Gastrocnemius medialis (tissue), 4 donors: ENCODE data around the gene CSRNP3. TPM values are rescaled to one million over a fixed set of nuclear protein-coding genes. Genes with fewer than 3 reads are reported as not detected.

Source experiments
- ATAC-seq, 2 donors: fragments of 150-250 bp; one replicate each; pipeline ENCODE4 v1.9.1; 2016
- DNase-seq, 2 donors: peaks; one replicate each; pipeline ENCODE4 v3.0.0-alpha.2; 2019
- H3K27ac ChIP-seq, 4 donors: fragments of 200-600 bp; sonication (generic); 1 replicate in 1 of 4; 2 replicates in 3 of 4; pipeline ENCODE4 v1.5.1; 2016 to 2018; ENCODE audit warnings: mild to moderate bottlenecking in 2 of 4, moderate library complexity in 1 of 4
- H3K27me3 ChIP-seq, 3 donors: fragments of 200-600 bp; sonication (generic) in 2 of 3; 1 replicate in 1 of 3; 2 replicates in 2 of 3; pipeline versions ENCODE4 v1.5.1 to v1.6.0; 2016 to 2019; ENCODE audit warnings: mild to moderate bottlenecking in 1 of 3, moderate library complexity in 1 of 3
- H3K36me3 ChIP-seq, 2 donors: fragments of 200-600 bp; sonication (generic) in 1 of 2; one replicate each; pipeline ENCODE4 v1.5.1; 2017 to 2018
- H3K4me1 ChIP-seq, 2 donors: fragments of 200-600 bp; sonication (generic) in 1 of 2; one replicate each; pipeline ENCODE4 v1.5.1; 2016 to 2017; ENCODE audit warnings: mild to moderate bottlenecking in 2 of 2
- H3K4me3 ChIP-seq, 4 donors: fragments of 200-600 bp; sonication (generic) in 3 of 4; 1 replicate in 1 of 4; 2 replicates in 3 of 4; pipeline ENCODE4 v1.5.1; 2016 to 2019; ENCODE audit warnings: mild to moderate bottlenecking in 2 of 4
- H3K9me3 ChIP-seq, 3 donors: fragments of 200-600 bp; sonication (generic) in 2 of 3; 1 replicate in 1 of 3; 2 replicates in 2 of 3; pipeline ENCODE4 v1.5.1; 2016 to 2019
- POLR2A ChIP-seq, 2 donors: fragments of 450-650 bp; IDR thresholded peaks; one replicate each; pipeline ENCODE4 v1.6.1; 2017; ENCODE audit warnings: antibody characterized with exemption in 2 of 2, mild to moderate bottlenecking in 2 of 2, moderate library complexity in 2 of 2
- in situ Hi-C, 4 donors: fragments of 200-750 bp; cut with MboI; loops; one replicate each; pipeline versions ENCODE4 v1.15.0 to v1.8.0; 2017; ENCODE audit warnings: low sequenced_read_pairs in 4 of 4
- intact Hi-C: fragments of 100-400 bp; cut with DNase I; formaldehyde crosslinking; loops from one replicate; pipeline ENCODE4 v1.15.1; 2023; ENCODE audit warnings: low total_unique reads
- total RNA-seq, 4 donors: library from RNA; depleted of rRNA; stranded (reverse); fragments of >200 nt; gene quantifications; one replicate each; pipeline versions ENCODE4 v1.1.0 to v1.2.3, GENCODE V29; 2016
- TF ChIP-seq, protein P1 (sequence below), 5 experiments: fragments of 450-650 bp in 3 of 5; fragments of 200-600 bp in 2 of 5; sonication (generic) in 2 of 5; IDR thresholded peaks in 4 of 5; conservative IDR thresholded peaks in 1 of 5; 1 replicate in 4 of 5; 2 replicates in 1 of 5; pipeline ENCODE4 v1.5.1; 2016 to 2019; ENCODE audit warnings: antibody characterized with exemption in 5 of 5, mild to moderate bottlenecking in 3 of 5, moderate library complexity in 3 of 5

The CSRNP3 gene
- total RNA-seq, 4 donors from 2014 or later, result 0.05 to 0.27 (median 0.08) TPM

DNA sequence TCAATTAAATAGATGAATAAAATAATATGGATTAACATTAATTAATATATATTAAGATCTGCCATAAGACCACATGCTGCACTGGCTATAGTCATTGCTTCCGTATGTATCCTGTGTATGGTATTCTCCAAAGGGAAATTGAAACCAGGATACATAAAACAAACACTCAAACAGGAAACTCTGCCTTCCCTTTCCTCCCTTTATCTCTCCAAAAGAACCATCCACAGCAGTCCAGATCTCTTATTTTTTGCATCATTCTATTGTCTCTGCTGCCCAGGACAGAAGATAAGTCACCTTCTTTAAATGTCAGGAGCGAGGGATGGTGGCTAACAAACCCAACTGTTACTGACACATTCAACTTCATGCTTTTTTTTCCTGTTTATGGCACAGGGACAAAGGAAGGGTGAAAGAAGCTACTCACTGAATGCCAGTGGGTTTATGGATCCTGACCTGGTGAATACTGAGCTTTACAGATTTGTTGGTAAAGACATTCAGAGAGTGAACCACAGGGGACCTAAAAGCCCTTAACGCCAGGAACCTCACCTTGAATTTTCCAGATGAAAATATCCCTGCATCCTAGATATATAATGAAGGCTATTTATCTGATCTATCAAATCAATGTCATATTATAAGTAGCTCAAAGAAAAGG, 67.5 kb downstream of the CSRNP3 start:
- no peak for DNase-seq
- no peak for ATAC-seq
- no peak overlapping the region for H3K27ac ChIP-seq
- H3K36me3 ChIP-seq, result no peaks in the 10 kb centered on the region
- H3K27me3 ChIP-seq, result no peaks in the 10 kb centered on the region
- in situ Hi-C loops (no loop called here), intact Hi-C loops (no loop called here)
- no peaks in the 10 kb centered on the region for H3K4me1 ChIP-seq
- TF ChIP-seq POLR2A (IDR thresholded peaks at IDR 0.05), result no peak
- TF ChIP-seq, protein P1, sequence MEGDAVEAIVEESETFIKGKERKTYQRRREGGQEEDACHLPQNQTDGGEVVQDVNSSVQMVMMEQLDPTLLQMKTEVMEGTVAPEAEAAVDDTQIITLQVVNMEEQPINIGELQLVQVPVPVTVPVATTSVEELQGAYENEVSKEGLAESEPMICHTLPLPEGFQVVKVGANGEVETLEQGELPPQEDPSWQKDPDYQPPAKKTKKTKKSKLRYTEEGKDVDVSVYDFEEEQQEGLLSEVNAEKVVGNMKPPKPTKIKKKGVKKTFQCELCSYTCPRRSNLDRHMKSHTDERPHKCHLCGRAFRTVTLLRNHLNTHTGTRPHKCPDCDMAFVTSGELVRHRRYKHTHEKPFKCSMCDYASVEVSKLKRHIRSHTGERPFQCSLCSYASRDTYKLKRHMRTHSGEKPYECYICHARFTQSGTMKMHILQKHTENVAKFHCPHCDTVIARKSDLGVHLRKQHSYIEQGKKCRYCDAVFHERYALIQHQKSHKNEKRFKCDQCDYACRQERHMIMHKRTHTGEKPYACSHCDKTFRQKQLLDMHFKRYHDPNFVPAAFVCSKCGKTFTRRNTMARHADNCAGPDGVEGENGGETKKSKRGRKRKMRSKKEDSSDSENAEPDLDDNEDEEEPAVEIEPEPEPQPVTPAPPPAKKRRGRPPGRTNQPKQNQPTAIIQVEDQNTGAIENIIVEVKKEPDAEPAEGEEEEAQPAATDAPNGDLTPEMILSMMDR (IDR thresholded peaks at IDR 0.05 in 4 of 5, conservative IDR thresholded peaks at IDR 0.05 in 1 of 5), result no peak
- H3K9me3 ChIP-seq, result no peaks in the 10 kb centered on the region
- H3K4me3 ChIP-seq, result no peak overlapping the region

DNA sequence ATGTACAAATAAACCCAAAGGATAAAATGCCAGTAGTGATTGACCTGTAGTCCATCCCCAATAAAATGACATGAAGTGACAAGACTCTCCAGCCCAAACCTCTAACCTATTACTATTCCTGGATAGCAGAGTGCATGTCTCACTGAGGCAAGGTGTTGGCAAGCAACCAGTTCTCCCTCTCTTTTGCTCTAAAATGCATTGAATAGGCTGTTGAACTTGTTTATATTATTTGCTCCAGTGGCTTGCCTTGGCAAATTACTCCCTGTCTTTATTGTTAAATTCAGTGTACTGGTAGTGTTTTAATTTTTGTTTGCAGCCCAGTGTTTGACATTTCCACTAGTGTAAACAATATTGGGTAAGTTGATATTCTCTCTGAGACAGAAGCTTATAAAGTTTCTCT, 70.5 kb downstream of the CSRNP3 start:
- no peak overlapping the region for H3K27ac ChIP-seq
- H3K4me1 ChIP-seq, result no peaks in the 10 kb centered on the region
- H3K36me3 ChIP-seq, result no peaks in the 10 kb centered on the region
- TF ChIP-seq POLR2A (IDR thresholded peaks at IDR 0.05), result no peak
- TF ChIP-seq, protein P1 (IDR thresholded peaks at IDR 0.05 in 4 of 5, conservative IDR thresholded peaks at IDR 0.05 in 1 of 5), result no peak
- ATAC-seq (no peak), DNase-seq (no peak)
- H3K27me3 ChIP-seq, result no peaks in the 10 kb centered on the region
- in situ Hi-C loops, result no loop called here
- no peaks in the 10 kb centered on the region for H3K9me3 ChIP-seq
- no peak overlapping the region for H3K4me3 ChIP-seq
- intact Hi-C loops, result no loop called here

DNA sequence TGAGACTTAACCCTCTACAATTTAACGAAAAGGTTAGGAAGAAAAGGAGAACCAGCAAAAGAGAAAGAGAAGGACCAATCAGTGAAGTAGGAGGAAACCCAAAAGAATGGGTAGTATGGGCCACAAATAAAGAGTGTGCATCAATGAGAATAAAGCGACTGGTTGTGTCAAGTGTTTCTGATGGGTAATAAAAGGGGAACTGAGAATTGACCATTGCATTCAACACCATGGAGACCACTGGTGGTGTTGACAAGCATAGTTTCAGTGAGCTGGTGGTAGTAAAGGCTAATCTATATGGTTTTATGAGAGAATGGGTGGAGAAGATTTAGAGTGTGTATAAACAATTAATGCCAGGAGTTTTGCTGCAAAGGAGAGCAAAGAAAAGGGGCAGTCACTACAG, 75.4 kb downstream of the CSRNP3 start:
- no peaks in the 10 kb centered on the region for H3K36me3 ChIP-seq
- ATAC-seq, result no peak

DNA sequence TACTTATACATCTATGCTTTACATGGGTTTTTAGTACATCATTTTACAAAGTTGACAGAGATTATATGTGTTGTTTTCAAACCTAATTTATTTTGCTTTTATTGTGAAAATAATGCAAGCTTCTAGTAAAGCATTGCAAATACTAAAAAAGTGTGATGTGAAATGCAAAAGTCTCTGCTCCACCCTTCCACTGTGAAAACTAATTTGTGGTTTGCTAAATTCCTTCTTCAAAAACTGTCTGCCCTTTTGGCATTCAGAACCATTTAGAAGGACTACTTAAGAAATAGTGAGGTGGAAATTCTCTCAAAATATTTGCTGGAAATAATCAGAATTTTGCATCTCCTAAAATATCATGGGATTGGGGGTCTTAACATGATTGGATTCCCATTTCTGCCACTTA, 78.4 kb downstream of the CSRNP3 start:
- Histone ChIP-seq H3K36me3 (no peaks in the 10 kb centered on the region), H3K27ac (no peak overlapping the region), H3K4me1 (no peaks in the 10 kb centered on the region), H3K9me3 (no peaks in the 10 kb centered on the region), H3K4me3 (no peak overlapping the region), H3K27me3 (no peaks in the 10 kb centered on the region)
- intact Hi-C loops, result no loop called here
- in situ Hi-C loops, result no loop called here
- ATAC-seq (no peak), DNase-seq (no peak)
- TF ChIP-seq POLR2A (IDR thresholded peaks at IDR 0.05), result no peak
- TF ChIP-seq, protein P1 (IDR thresholded peaks at IDR 0.05 in 4 of 5, conservative IDR thresholded peaks at IDR 0.05 in 1 of 5), result no peak

More for the DNA sequence above, 75.4 kb downstream of the CSRNP3 start:
- intact Hi-C loops (no loop called here), in situ Hi-C loops (no loop called here)
- Histone ChIP-seq H3K27me3 (no peaks in the 10 kb centered on the region), H3K9me3 (no peaks in the 10 kb centered on the region), H3K27ac (no peak overlapping the region), H3K4me1 (no peaks in the 10 kb centered on the region), H3K4me3 (no peak overlapping the region)
- TF ChIP-seq, protein P1 (IDR thresholded peaks at IDR 0.05 in 4 of 5, conservative IDR thresholded peaks at IDR 0.05 in 1 of 5), result no peak
- TF ChIP-seq POLR2A (IDR thresholded peaks at IDR 0.05), result no peak
- no peak for DNase-seq

DNA sequence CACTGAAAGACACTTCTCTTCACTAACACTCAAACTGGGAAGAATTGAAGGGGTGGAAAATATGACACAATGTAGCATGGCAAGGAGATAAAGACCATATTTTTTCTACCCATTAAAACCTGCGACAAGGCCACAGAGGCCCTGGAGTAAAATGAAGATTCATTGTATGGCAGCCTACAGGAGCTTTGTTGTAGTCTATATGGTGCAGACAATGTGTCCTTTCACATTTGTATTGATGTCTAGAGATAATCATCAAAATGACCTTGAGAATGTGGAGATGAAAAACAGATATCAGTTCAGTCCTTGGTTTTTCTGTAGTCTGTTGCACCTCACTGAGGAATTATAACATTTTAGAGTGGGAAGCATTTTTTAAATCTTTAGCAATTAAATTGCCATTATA, 80.1 kb downstream of the CSRNP3 start:
- no peak overlapping the region for H3K4me3 ChIP-seq
- no peaks in the 10 kb centered on the region for H3K27me3 ChIP-seq
- intact Hi-C loops (no loop called here), in situ Hi-C loops (no loop called here)
- H3K4me1 ChIP-seq, result no peaks in the 10 kb centered on the region
- no peak for ATAC-seq
- H3K36me3 ChIP-seq, result no peaks in the 10 kb centered on the region
- no peak for DNase-seq
- H3K27ac ChIP-seq, result no peak overlapping the region
- no peak for TF ChIP-seq POLR2A (IDR thresholded peaks at IDR 0.05)
- TF ChIP-seq, protein P1 (IDR thresholded peaks at IDR 0.05 in 4 of 5, conservative IDR thresholded peaks at IDR 0.05 in 1 of 5), result no peak
- H3K9me3 ChIP-seq, result no peaks in the 10 kb centered on the region
